HT1080 (cell line): ENCODE data around the gene TGFA. TPM values are rescaled to one million over a fixed set of nuclear protein-coding genes. Genes with fewer than 3 reads are reported as not detected.

ENCODE experiments used
- DNase-seq: peaks from one replicate; pipeline ENCODE4 v3.0.0-alpha.2; 2015; ENCODE audit warnings: low read depth
- total RNA-seq: library from RNA; depleted of rRNA; stranded (reverse); fragments of >200 nt; shearing (Covaris generic); gene quantifications from 2 replicates; pipeline ENCODE4 v1.2.3, GENCODE V29; 2014; rRNA removed

The TGFA gene
- total RNA-seq, 1 experiment from 2014 or later: 25.8 TPM

GRCh38 chr2:70420740-70421139, 132.9 kb downstream of the TGFA start:
- no peak for DNase-seq

- no peak for DNase-seq
Observed at GRCh38 chr2:70420143-70420542, 133.5 kb downstream of the TGFA start.

- no peak for DNase-seq
Observed at GRCh38 chr2:70418514-70418913, 135.1 kb downstream of the TGFA start.

- no peak for DNase-seq
Observed at GRCh38 chr2:70417011-70417410, 136.6 kb downstream of the TGFA start.

- DNase-seq: no peak
Observed at GRCh38 chr2:70412294-70413070, 141.1 kb downstream of the TGFA start.

GRCh38 chr2:70411483-70412125, 142.0 kb downstream of the TGFA start:
- no peak for DNase-seq

- no peak for DNase-seq
Observed at GRCh38 chr2:70403267-70404053, 150.2 kb downstream of the TGFA start.

- DNase-seq: no peak
Observed at GRCh38 chr2:70400539-70400938, 153.1 kb downstream of the TGFA start.

GRCh38 chr2:70399046-70399445, 154.6 kb downstream of the TGFA start:
- DNase-seq: no peak

Other genes starting within 250 kb of the TGFA start
- gene ADD2, start 214.4 kb upstream of the TGFA start, total RNA-seq: 39.3 and 79.9 TPM in 2 replicates
- not detected in 2 replicates for gene FIGLA, start 236.8 kb upstream of the TGFA start, total RNA-seq